Fibroblast of skin of abdomen (primary cell): ENCODE data around the gene LSAMP.
A peak's percentile ranks its signal among the peaks of the same experiment; 100 is the strongest.

ENCODE experiments used
- DNase-seq: peaks from one replicate; pipeline ENCODE4 v3.0.0-alpha.2; 2013

Gene LSAMP

DNA sequence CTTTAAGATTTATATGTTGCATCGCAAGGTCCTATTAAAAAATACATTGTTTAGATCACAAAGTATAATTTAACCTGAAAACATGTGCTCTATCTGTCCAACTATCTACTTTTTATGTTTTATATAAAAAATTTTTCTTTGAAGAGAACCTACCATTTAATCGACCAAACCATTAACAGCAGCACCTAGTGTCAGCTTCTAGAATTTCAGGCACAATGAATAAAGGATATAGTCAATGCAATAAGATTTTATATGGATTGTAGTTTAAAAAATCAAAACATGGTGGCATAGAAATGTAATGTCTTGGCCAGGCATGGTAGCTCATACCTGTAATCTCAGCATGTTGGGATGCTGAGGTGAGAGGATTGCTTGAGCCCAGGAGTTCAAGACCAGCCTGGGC, 508.2 kb downstream of the LSAMP start:
- DNase-seq, result no peak

DNA sequence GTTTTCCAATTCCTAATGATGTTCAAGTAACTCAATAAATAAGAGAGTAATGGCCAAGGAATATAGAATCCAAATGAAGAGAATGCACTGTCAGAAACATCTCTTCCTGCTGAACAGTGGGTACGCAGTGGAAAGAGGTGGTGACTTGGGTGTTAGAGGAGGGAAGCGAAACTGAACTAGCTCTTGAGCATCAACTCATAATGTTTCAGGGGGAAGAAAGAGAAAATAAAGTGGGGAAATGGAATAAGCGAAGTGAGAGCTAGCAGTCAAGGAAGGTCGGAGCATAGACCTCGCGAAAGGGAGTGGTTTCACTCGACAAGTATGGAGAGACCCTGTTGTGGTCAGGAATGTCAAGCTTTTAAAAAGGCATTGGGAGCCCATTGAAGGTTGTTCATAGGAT, 512.5 kb downstream of the LSAMP start:
- DNase-seq, result no peak

DNA sequence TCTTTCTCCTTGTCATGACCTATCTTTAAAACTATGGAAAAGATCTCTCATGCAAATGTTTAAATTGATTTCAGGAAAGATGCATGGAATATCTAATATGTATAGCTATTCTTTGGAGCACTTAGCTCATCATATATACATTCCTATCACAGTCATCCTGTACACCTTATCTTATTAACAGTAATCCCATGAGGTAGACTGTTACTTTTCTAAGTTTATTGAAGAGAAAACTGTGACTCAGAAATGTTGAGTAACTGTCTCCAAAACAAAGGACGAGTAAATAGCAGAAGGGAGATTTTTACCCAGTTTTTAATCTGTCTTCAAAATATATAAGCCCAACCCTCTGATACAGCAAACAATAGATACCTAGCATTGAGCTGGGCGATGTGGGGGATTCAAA, 513.7 kb downstream of the LSAMP start:
- no peak for DNase-seq

DNA sequence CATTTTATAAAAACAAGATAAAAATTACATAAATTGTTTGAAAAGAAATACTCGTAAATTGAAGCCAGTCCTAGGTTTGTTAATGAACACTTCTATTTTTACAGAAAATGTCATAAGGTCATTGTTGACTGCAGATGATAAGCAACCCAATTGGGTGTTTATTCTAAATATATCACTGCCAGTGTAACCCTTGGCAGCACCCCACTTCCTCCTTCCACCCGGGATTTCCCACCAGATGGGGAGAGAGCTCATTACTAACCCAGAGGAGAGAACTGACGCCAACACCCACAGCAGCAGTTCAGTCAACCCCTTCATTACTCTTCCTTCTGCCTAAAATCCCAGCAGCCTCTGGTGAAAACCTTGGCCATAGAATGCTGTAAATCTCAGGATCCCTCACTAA, 514.4 kb downstream of the LSAMP start:
- peak; percentile 2 for DNase-seq

DNA sequence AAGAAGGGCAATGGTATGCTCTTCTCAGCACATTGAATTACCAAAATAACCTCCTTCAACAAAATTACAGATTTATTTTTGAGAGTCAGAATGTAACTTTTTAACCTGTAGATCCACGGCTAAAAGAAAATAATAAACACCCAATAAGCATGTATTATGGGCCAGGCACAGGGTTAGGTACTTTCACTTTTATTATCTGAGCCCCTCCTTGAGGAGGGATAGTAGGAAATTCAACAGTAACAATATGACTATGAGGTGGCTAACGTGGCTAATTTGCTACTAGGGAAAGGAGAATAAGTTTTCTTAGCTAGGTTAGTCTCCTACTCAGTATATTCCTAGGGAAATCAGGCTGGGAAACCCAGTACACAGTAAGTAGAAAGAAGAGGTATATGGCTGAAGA, 515.1 kb downstream of the LSAMP start:
- no peak for DNase-seq

DNA sequence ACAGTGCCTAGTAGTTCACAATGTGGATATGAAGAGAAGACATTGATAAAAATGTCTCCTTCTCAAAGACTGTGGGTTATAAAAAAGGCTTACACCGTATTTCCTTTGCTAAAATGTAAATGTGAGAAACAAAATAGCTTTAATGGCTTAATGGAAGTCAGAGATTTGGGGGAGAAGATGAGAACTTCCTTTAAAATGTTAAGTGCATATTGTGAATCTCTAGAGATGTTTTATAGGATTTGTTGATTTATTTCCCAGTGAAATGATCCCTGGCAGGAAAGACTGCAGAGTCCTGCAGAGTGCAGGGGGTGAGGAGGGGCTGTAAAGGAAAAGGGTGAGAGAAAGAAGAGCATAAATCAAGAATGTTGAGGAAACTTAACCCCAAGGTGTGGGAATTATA, 516.9 kb downstream of the LSAMP start:
- no peak for DNase-seq

DNA sequence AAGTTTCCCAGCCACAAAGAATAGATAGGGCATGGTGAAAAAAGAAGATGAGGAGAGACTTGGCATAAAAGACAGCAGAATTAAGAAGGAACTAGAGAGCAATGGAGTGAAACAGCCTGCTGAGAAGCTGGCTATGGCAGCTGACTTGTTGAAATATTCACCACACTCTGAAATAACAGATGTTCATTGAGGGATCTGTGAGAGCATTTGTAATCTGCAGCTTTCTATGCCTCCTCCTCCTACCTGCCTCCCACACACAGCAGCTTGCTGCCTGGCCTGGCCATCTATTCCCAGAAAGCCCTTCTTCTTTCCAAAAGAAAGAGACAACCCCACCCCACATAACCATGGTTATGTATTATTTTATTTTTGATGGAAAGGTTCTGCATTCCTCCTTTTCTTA, 518.1 kb downstream of the LSAMP start:
- no peak for DNase-seq

DNA sequence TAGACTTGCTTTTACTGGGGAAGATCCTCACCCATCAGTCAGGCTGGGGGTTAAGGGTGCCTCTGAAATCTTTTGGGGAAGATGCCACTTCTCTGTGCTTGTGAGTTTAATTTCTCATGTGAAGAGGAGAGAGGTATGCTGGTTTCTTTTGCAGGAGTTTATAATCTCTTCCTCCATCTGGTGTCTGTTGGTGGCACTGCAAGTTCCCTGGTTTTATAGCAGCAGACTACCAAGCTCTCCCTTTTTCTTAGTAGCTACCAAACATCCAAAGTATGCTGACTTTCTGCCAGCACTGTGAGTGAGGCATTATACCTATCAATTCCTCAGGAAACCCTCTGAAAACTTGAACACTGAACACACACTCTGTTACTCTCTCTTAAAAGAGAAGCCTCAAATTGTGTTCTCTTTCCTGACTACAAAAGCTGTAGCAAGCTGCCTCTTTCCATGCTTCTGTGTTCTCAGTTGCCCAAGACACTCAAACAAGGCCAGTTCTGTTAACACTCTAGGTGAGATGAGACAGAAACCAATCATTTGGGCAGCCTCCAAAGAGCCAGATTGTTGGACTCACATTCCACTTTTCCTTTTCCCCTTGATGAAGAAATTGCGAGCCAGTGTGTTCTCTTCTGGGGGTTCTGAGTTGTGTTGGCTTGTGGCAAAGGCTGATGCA, 522.5 kb downstream of the LSAMP start:
- peak; percentile 51 for DNase-seq

DNA sequence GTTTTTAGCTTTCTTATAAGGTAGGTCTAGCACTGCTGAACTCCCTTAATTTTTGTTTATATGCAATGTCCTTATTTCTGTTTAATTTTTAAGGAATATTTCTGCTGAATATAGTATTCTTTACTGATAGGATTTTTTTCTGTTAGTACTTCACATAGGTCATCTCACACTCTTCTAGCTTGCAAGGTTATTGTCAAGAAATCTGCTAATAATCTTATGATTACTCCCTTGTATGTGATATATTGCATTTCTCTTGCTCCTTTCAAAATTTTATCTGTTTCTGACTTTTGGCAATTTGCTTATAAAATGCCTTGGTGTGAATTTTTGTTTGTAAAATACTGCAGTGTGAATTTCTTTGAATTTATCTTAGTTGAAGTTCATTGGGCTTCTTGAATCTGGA, 523.6 kb downstream of the LSAMP start:
- DNase-seq, result no peak

DNA sequence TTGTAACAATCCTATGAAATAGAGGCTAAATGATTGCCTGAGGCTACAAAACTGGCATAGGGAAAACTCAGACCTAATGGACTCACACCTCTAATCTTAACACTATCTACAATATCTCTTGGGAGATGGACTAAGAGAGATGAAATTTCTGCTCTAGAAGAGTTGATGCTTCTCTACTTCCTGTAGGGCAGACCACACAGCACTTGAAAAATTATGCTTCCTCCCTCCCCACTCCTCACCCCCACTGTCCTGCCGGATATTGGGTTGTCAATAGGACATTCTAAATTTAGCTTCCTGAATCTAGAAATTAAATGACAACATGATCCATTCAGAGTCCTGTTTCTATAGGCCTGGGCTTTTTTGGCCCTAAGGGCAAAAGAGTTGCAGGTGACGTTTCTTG, 526.4 kb downstream of the LSAMP start:
- DNase-seq, result no peak

DNA sequence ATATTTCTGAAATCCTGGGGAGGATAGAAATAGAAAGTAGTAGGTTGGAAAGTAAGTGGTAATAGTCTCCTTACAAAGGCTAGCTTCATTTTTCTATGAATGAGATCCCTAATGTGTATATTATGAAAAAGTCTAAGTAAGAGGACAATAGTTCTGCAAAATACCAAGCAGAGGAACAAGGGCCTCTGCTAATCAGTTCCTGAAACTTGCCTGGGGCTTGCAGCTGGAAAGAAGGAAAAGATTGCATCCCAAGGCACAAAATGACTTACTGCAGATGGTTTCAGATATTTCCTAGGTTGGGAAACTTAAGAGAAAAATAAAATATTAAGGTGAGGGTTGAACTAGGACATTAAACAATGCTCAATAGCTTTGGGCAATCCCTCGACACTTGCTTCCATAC, 528.4 kb downstream of the LSAMP start:
- DNase-seq, result no peak

DNA sequence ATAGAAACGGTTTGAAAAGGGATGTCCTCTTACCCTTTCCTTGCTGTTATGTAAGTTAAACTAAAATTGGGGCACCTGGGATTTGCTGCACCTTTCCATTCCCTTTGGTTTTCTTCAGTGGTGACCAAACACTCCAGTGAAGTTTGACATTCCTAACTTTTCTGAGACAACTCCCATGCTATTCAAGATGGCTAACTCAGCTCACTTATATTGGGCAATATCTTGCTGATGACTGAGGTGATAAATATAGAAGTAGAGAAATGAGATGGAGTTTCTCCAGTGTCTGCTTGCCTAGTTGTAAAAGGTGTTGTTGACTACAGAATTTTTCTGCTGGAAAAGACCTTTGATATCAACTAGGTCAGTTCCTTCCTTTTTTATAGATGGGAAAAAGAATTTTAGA, 530.2 kb downstream of the LSAMP start:
- DNase-seq, result no peak

DNA sequence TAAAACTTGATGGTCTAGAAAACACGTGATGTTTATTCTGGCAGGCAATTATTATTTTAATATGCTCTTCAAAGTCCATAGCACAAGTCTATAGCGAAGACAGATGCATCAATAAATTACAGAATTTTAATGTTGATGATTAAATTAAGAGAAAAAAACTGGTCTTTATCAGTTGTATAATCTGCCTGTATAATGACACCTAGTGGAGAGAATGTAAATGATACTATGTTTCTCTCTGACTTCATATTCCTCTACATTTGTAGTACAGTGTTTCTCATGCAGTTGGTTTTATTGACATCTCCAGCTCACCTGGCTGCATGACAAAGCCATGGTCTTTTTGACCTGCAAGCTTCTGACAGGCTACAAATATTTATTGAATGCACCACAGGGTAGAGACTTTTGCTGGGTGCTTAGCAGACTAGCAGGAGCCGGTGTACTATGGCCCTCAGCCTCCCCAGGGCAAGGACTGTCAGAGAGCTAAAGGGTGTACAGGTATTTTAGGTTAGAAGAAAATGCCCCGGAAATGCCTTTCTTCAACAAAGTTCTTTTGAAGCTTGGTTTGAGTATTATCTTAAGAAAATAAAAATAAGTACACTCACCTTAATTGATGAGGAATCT, 532.1 kb downstream of the LSAMP start:
- peak; percentile 9 for DNase-seq

DNA sequence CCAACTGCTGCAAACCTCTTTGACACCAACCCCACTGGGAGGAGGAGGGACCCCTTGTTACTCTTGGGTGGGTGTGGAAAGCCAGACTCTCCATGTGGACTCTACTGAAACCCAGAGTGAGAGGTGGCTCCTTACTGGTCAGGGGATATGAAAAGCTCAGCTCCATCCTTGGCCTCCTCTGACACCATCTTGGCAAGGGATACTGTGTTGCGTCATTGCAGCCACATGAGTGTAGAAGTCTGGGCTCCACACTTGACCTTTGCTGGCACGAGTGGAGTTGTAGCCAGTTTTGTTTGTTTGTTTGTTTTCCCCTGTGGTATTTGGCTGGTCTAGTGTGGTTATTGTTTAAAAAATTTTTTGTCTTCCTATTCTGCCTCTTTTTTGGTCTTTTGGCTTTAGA, 532.9 kb downstream of the LSAMP start:
- DNase-seq, result peak; percentile 2

DNA sequence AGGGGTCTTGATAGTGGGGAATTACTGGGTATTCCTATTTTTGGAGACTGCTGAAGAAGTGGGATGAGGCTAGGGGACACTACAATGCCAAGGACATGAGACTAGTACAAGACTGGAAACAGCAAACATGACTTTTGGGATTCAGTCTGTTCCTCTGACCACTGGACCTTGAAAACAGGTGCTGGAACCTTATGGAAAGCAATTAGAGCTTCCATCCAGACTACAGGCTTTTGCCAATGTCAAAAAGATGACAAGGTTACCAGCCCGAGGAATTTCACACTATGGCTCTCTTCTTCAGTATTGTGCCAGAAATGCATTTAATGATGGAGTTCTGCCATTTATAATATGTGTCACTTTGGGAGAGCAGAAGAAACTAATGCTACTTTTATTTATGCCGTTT, 539.4 kb downstream of the LSAMP start:
- DNase-seq, result no peak

DNA sequence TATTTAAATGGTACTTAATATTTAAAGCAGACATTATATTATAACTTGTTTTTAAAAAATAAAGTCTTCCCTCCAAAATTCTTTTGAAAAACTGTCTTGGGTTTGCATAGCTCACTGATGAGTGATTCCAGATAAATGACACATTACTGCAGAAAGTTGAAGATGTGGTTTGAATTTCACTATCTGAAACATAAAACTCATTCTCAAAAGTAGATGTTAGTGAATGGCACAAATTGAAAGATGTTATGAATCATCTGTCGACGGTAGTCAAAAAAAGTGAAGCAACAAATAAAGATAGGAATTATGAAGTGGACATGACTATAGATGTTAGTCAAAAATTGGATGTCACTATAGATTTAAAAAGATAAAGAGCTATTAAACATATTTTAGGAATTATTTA, 541.4 kb downstream of the LSAMP start:
- peak; percentile 55 for DNase-seq

DNA sequence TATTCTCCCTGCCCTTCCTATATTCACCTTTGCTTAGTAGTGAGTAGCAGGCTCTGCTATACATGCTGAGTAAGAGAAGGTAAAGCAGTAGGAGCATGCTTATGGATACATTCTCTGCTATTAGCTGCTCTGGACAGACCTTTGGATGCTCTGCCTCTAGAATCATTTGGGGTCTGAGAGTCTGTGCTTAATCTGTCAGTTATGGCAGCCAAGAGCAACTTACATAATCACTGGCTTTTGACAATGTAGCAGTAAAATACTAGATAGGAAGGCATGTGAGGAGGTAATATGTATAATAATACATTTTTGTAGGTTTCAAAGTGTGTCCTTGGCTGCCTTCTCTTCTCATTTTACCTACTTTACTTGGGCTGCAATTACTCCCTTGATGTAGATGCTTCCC, 544.3 kb downstream of the LSAMP start:
- DNase-seq, result no peak

DNA sequence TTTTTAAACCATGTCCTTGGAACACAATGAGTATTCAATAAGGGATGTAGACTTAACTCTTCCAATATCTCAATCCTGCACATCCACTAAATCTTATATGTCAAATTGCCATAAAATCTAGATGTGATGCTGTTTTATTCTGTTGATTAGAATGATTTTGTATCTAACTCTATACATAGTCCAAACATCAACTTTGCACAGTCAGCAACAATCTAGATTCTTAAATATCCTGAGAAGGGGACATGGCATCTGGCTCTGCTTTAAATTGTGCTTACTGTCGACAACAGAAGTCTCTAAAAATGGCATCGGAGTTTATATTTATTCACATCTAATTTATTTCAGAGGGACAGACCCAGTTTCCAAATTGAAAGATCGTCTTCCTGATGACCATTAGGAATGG, 545.8 kb downstream of the LSAMP start:
- no peak for DNase-seq

DNA sequence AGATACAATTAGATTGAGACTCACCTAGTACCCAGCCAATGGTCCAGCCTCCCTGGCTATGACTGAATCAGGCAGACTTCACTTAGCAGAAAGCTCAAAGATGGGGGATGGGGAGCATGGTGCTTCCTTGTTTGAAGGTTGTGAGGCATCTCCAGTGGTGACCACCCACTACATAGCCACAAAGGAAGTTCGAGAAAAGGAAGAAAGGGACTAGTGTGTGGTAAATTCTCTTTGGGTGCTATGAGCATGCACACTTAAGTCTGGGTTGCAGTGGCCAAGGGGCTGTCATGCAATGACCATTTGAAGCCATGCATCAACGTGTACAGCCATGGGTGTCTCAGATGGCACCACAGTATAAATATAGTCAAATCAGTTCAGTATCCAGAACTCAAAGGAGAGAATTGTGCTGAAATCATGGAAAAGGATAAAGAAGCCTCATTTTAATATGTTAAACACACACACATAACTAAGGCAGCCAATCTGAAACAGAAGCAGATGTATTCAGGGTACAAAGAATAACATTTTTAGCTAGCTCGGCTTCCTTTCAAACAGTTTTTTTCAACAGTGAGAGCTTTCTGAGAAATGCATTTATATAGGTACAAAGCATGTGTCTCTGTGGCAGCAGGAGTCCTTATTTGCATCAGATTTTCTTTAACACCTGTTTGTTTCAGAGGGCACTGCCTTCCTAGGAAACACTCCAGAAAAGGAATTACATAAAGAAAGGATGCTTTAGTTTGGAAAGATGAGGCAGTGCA, 546.5 kb downstream of the LSAMP start:
- DNase-seq, result no peak

DNA sequence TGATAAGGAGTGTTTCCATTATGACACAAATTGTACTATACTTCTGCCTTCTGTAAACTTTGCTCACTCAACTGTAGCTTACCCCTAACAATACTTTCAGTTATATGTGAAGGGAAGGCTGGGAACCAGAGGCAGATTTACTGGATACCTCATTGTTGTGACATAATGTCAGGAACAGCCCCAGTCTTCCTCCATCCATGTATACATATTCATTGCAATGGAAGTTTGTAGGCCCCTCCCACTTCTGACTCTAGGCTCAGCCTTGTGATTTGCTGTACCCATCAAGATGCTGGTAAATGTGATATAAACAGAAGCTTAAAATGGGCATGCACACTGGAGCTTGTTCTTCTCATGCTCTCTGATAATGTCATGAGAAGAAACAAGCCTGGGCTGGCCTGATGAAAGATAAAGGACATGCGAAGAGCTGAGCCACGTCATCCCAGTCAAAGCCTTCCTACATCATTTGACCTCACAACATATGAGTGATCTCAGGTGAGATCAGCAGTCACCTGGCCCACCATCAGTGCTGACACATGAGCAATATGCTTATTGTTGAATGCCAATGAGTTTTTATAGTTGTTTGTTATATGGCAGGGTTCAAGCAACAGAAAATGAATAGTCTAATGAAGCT, 554.2 kb downstream of the LSAMP start:
- DNase-seq, result no peak

DNA sequence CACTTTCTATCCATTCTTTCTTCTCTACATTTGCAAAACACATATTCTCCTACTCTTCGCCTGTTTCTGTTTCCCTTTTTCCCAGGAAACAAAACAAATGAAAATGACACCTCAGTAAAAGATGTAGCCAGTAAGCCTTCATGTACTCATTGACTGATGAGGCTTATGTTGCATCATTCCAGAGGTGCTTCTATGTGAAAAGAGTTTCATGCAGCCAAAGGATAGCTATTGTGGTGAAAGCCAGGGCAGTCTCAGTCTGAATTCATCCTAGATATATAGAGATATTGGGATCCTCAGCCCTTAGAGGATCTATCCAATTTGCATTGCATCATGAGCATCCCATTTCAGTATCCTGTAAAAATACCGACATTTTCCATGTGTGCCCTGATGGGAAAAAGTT, 554.7 kb downstream of the LSAMP start:
- DNase-seq, result no peak

DNA sequence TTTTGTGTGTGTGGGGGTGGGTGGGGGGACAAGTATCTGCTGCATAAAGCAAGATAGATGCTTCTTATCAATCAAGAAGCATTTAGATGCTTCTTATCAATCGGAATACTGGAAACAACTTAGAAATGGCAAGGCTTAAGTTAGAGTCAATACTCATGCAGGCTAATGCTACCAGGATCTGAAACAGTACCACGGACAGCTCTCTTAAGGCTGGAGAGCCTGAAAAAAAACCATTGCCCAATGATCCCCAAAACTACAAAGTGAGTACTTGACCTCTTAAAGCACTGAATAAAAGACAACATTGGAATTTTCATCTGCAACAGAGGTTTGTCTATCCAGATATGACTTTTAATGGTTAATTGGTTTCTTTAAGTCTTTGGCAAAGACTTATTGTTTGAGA, 559.7 kb downstream of the LSAMP start:
- DNase-seq, result peak; percentile 10

DNA sequence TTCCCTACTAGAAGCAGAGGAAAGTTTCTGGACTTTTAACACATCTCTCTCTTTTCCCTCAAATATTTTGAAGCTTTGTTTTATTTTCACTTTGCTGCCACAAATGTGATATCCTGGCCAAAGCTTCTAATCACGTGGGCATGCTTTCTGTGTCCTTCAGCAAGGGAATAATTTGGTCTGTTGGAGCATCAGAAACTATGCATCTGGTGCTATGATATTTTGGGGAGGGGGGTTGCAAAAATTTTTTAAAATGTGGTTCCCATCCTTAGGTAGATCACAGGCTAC, 567.7 kb downstream of the LSAMP start:
- DNase-seq, result no peak
